HG02884 (cell line): ENCODE measurements around the gene MVB12B.

Experiments used
- ATAC-seq: cut with Tn5 transposase; IDR thresholded peaks from one replicate; pipeline ENCODE4 v1.9.1; 2021; ENCODE audit warnings: mild to moderate bottlenecking, moderate library complexity; ENCODE audit not compliant: unreplicated experiment

MVB12B gene

DNA sequence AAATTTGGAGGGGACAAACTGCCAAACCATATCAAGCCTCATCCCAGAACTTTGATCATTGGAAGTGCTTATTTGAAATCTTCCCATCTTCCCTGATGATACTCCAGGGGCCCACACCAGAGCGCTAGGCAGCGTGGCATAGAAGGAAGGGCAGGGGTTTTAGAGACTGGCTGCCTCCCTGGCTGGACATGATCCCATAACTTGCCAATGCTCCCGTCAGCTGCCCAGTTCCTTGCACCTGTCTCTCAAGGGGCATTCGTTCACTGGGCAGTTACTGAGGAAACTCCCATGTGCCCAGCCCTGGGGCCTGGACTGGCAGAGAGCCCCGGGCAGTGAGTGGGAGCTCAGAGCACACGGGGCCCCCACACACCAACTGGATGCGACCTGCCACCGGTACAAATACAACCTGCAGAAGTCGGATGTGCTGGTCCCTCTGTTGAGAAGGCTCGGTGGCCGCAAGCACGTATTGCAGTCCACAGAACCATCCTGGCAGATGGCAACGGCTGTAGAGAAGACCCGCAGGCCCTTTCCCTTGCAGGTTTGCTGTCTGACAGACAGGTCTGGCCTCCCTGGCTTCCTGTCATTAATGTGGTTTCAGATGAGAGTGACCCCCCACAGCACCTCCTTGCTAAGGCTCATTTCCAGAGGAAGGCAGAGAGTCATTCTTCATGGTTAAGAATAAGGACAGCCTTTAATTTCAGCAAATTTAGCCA is 122.4 kb downstream of the MVB12B start:
- ATAC-seq: no peak

DNA sequence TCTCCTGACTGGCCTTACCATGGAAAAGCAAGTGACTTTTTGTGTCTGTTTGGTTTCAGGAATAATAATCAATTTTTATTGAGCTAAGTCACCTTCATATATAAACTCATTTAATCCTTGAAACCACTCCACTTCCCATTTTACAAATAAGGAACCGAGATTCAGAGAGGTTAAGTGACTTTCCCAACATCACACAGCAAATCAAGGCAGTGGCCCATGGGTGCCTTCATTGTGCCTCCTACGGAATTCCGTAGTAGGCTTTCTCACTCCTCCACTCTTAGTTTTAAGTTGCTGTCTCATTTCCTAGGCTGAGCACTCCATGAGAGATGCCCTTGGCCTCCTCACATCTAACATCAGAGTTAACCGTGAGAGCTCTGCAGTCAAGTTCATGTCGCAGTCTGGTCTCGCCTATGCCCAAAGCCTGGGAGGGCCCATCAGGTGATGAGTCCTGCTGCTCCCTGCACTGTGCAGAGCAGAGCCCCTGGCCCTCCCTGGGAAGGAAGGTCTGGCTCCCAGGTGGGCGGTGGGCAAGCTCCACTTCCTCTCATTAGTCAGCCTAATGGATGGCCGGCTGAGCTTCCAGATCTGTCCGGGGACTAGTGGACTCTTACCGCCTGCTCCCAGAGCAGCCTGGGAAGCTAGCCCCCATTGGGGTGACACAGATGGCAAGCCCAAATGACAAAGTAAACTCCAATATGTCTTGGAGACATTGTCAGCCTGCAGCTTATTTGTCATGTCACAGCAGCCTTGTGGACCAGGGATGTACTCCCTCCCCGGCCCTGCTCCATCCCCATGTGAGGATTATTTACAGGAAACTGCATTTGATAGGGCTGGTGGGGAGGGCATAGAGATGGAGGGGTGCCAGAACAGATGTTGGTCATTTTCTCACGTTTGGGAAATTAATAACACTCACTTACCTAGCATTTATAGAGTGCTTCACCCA is 123.4 kb downstream of the MVB12B start:
- ATAC-seq: no peak

DNA sequence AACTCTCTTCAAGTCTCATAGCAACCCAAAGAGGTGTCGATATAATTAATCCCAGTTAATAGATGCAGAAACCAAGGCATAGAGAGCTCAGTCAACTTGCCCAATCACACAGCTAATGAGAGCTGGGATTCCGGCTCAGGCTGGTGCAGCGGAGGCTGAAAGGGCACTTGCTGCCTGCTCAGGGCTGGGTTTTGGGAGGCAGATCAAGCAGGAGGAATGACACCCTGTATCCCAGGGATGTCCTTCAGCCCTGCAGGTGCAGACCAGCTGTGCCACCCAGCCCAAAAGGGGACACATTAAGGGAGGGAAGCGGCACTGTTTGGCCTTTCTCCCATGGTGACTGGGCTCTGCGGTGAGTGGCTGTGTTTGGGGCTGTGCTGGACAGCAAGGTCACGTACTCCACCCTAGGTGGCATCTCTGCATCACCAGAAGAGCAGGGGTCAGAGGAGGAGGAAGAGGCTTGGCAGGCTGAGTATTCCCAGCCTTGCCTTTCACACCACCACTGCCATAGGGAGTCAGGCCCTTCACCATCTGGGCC is 124.1 kb downstream of the MVB12B start:
- ATAC-seq: no peak

DNA sequence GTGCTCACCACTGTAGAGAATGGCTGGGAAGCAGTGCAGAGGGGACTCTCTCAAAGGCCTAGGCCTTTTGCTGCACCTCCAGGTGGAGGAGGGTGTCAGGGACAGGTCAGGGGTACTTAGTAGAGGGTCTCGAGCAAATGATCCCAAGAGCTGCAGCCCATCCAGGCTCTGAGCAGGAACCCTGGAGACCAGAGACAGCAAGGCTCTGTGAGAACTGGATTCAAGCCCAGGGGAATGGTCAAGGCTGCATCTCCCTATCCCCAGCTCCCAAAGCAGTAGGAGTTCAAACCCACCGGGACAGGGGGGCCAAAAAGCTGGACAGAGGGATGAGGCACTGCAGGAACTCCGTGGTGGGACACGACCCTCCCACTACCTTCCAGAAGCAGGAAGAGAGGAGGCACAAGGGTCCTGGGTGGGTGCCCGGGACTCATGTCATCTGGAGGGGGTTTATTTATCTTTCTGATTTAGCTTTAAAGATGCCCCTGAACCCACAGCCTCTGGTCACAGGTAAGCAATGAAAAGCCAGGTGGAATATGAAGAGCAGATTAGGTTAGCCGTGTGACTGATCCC is 124.8 kb downstream of the MVB12B start:
- ATAC-seq: no peak

DNA sequence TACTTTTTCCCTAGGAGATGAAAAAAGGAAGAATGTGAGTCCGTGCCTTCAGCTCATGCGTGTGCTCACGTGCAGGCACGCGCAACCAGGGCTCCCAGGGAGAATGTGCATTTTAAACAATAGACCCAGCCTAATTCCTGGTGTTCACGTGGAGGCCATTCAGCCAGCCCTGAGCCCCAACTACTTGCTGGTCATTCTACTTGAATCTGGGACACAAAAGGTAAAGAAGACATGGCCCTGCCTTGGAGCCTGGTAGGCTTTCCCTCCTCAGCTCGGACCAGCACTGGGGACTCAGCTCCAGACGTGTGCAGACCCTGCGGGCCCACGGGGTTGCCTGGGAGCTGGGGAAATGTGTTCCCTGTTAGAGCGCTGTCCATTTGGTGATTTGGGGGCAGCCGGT is 125.5 kb downstream of the MVB12B start:
- ATAC-seq: no peak

DNA sequence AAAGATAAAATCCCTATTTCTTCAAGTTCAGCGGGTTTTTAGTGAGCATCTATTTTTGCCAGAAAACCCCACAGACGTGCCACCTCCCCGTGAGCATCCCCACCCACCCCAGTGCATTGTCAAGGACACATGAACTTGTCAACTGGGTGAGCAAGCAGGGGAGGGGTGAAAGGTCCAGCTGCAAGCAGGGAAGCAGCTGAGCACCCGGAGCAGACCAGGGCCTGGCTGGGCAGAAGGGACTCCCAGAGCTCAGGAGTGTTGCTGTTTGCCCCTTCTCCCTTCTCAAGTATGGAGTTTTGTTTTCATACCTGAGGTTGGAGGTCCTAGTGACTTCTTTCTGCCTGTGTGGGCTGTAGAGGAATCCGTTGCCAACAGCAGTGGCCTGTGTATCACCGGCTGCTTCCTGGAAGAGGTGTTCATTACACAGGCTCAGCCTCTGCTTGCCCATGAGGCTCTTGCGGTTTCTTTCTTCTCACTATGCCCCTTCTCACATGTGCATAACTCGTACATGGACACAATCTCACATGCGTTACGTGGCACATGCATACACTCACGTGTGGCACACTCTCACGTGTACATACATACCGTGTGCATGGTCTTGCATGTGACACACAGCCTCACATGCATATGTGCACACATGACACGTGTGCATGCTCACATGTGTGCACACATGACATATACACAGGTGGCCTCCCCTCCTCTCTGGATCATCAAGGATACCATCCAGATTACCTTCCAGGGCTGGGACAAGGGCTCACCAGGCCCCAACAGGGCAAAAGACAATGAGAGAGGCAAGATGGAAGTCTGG is 126.7 kb downstream of the MVB12B start:
- no peak for ATAC-seq

DNA sequence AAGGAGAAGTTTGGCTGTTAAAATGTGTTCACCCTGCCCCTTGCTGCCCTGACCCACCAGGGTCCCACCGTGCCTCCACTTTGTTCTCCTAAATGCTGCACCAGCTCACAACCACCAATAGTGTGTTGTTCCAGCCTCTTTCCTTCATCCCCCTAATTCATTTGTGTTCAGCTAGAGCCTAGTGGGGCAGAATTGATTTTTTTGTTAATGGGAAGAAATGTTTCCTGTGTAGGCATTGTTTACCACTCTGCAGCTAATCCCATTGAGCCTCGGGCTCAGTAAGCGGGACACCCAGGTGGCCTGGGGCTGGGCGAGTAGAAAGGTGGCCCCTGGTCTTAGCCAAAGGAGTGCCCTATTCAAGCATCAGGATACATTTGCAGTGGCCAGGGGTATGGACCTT is 127.6 kb downstream of the MVB12B start:
- no peak for ATAC-seq

DNA sequence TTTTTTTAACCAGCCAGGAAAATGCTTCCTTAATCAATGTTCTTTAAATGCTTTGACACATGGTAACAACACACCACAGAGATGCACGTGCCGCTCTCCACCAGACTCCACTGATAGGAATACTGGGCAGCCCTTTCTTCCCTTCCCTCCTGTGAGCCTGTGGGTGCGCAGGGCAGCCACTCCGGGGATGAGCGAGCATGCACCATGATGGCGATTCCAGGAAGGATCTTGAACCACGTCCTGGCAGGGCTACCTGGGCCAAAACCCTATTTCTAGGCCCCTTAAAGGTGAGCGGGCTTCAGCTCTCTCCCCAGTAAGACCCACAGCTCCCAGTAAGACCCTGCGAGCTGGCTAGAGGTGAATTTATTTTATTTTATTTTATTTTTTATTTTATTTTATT is 128.2 kb downstream of the MVB12B start:
- no peak for ATAC-seq

DNA sequence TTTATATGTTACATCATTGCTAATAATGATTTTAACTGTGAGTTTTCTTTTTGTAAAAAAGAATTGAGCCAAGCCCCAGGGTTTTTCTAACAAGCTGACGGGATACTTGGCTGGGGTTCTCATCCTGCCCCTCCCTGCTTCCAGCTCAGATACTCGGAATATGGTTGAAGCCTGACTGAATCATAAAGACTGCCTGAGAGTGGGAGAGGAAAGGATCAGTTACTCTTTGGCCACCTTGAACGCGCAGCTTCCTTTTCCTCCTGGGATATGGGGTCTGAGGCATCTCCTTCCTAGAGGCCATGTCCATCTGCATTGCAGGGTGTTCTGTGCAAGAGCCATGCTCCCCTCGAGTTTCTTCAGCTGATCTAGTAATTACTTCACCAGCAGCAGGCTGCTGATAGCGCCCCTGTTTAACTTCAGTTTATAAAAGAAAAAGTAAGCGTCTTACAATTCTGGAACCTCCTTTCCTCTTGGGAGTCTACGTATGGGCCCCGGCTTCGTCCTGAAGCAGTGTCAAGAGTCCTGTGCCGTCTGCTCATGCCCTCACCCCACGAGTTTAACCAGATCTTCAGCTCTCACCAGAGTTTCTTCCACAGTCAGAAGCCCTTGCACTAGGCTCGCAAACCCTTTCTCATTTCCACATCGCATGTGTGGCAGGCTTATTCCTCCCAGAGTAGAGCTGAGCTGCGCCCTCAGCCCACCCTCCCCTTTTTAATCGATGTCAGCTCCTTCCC is 130.0 kb downstream of the MVB12B start:
- ATAC-seq: no peak

DNA sequence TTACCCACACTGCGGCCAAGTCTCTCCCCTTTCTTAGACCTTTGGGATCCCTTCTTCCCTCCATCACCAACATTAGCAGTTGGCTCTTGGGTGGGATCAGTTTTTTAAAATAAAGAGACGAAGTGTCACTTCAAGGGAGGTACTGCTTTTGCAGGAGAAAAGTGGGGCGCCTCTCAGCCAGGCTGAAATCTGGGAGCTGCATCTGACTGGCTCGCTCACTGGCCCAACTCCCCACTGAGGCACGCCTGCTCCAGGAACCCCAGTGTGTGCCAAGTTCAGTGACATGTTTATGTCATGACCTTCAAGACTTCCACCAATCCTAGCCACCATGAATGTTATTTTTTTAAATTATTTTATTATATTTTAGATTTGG is 130.5 kb downstream of the MVB12B start:
- ATAC-seq: no peak

DNA sequence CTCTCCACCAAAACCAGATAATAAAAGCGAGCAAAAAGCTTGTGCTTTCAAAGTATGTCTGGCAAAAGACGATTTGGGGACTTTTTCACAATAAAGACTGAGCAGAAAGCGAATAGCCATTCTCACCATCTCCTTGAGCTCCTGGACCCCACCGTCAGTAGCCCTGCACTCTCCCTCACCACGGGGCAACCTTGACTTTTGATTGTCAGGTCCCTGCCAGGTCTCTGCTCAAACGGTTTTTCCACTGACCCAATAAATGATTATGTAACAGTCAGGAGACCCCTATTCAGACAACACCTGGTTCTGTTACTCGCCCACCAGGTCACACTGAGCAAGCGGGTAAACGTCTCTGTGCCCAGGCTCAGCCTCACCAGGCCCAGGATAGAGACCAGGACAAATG is 131.3 kb downstream of the MVB12B start:
- no peak for ATAC-seq

DNA sequence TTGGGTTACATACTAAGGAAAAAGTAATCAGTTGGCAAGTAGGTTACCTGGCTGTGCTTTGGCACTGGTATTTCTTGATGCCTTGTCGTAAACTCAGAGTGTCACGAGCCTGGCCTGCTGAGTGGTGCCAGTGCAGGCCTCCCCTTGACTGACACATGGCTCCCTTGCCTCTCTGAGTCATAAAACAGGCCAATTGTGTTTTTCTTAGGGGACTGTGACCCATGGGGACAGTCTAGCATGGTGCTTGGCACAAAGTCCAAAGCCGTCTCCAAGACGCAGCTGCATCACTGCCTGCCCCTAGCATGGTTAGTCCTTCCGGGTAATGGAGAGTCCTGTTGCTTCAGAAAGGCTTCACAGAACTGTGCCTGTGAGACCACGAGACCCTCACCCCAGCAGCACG is 132.5 kb downstream of the MVB12B start:
- ATAC-seq: no peak

DNA sequence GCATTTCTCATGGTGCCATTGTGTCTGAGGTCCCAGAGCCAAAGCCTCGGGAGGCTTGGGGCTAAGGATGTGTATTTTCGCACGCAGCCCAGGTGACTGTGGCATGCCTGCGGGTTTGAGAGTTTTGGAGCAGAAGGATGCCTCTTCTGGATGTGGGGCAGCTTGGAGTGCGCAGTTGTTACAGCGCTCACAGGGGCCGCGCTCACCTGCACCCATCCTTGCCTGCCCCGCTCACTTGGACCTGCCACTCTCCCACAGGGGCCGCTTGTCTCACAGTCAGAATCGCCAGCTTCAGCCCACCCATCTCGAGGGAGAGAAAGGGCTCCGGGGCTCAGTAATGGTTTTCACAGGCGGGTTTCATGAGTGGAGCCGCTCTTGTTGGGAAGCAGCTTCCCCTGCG is 132.9 kb downstream of the MVB12B start:
- ATAC-seq: no peak

DNA sequence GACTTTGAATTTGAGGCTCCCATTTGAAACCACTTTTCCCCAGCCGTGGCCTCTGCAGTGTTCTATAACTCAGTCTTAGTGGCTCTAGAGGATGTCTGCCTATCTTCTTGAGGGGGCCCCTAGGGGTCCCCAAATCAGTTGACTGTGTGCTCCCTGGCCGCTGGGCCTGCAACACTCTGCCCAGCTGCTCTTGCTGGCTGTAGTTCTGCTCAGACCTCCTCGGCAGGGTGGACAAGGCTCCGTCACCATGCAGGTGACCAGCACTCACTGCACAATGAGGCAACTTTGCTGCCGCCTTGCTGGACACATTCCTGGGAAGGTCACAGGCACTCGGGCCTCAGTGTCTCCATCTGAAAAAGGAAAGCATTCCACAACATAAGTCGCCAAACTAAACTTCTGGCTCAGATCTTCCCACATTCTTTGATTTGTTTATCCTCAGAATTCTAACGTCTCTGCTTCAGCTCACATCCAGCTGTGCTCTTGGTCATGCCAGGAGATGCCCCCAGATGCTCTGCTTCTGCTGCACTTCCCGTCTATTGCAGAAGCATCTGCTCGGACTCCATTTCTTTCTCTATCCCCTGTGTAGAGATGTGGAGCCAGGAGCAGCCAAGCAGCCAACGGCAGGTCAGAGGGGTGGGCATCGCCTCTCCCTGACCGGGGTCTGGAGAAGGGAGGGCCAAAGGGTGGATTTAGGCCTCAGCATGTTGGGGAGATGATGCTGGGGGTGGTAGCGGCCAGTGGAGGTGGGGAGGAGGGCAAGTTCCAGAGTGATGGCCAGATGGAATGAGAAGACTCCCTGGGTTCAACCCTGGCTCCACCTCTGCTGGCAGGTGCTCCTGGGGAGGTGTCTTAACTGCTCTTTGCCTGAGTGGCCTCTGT is 133.6 kb downstream of the MVB12B start:
- ATAC-seq: no peak

DNA sequence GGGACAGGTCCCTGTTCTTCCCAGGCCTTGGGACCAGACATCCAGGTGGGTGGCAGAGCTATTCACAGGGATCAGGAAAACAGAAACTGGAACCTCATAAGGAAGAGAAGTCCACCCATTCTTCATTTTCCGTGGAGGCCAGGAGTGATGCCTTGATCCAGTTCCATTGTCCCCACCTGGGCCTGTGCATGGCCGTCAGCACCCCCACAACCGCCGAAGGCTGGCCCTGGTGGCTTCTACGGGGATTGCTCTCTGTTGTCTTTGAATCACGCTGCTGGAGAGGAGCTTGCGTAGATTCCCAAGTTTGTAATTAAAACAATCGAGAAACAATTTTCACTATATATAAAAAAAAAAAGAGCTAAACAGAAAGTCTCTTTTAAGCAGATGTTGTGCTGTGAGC is 134.4 kb downstream of the MVB12B start:
- ATAC-seq: no peak

DNA sequence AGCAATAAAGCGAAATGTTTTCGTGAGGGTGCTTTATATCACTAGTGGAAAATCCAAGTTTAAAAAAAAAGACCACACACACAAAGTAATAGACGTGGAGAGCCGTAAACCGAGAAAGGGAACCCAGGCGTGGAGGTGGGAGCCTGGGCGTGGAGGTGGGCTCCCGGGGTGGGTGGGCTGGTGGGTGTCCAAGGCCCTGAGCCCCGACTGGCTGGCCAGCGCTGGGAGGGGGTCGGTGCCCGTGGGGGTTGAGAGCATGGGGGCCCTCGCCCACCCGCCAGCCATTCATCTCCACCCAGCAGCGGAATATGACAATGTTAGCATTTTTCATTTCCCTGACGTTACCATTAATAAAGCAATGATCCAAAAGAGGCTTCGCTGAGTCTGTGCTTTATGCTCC is 135.0 kb downstream of the MVB12B start:
- no peak for ATAC-seq

DNA sequence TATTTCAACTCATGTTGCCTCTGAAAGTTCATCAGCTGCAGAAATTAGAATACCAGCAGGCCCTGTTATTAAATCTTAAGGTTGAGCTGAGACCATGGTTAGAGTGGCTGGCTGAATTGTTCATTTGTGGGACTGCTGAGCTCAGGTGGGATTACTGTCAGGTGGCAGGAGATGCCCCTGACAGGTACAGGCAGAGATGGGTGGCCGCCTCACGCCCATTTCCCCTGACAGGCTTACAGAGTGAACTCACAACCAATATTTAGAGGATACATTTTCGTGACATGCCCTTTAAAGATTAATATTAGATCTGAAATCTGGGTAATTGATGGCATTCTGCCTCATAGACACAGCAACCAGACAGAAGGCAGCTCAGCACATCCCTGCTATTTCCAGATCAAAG is 136.0 kb downstream of the MVB12B start:
- ATAC-seq: no peak

DNA sequence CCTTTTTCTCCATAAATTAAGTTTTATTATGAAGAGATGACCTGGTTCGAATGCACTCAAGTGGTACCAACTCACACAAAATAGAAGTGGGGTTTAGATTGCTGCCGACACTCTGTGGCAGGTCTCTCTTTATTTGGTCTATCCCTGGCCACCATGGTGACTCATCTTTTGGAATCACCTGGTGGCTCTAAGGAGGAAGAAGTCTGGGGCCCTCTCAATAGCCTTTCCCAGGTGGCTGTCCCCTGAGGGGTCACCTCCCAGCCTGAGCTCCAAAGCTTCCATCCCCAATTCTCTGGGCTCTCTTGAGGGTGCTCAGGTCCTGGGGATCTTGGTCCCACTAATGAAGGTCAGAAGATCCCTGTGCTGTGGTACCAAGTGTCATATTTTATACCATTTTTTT is 136.8 kb downstream of the MVB12B start:
- ATAC-seq: no peak
